Measurements from ENCODE around the gene IQGAP2.

The IQGAP2 gene

DNA sequence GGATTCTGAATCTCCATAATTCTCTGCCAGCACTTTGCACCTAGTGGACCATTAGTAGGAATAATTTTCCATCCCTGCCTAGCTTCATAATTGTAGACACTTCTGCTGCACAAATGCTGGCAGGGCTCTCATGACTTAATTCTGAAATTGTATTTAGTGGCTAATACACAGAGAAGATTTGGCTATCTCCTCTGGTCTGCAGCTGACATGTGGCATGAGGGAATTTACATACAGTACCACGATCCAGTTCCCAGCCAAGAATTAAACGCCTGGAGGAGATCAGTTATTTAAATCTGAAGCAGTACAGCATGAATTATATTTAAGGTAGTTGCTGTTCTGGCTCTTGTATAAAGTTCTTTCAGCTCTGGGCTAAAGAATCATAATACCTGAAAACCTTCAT lies 46.5 kb downstream of the IQGAP2 start:
- DNase-seq (ENCODE audit: low spot score) = no peak

GRCh38 chr5:76450054-76450453 lies 47.0 kb downstream of the IQGAP2 start:
- no peak for DNase-seq (ENCODE audit: low spot score)

GRCh38 chr5:76451031-76451701 lies 48.1 kb downstream of the IQGAP2 start:
- DNase-seq (ENCODE audit: low spot score) = no peak

GRCh38 chr5:76455531-76456133 lies 52.5 kb downstream of the IQGAP2 start:
- DNase-seq (ENCODE audit: low spot score) = no peak

DNA sequence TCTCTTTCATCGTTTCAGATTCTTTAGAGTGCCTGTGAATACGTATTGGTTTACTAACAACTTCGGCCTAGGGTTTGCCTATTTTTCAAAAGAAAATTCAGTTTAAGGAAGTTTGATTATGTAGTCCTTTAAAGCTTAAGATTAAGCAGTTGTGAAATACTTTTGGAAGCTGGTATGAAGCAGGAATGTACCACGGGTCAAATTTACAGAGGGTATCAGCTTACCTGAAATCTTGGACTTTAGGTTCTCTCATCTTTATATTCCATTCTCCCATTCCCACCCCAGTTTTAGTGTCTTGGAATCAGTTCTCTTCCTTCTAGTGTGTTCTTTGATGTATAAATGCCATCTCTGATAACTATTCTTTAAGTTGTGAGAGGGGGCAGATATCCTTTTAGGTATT lies 53.2 kb downstream of the IQGAP2 start:
- DNase-seq (ENCODE audit: low spot score) = no peak

GRCh38 chr5:76457674-76458485 lies 54.8 kb downstream of the IQGAP2 start:
- DNase-seq (ENCODE audit: low spot score) = no peak

DNA sequence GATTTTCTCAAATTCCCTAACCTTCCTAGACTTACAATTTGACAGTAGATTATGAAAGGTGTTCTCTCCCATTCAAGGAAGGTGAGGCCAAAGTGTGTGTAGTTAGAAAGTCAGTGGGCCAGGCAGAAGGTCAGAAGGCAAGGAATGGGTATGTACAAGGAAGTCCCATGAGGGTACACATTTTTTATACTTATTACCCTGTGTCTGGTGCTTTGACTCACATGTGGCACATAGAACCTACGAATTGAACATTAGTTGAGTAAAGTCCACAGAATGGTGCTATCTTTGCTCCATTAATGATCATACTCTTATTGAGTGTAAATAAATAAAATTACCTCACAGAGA lies 55.4 kb downstream of the IQGAP2 start:
- no peak for DNase-seq (ENCODE audit: low spot score)

GRCh38 chr5:76460104-76460503 lies 57.0 kb downstream of the IQGAP2 start:
- no peak for DNase-seq (ENCODE audit: low spot score)

- no peak for DNase-seq (ENCODE audit: low spot score)
Observed at GRCh38 chr5:76462097-76462667, 59.1 kb downstream of the IQGAP2 start.

- no peak for DNase-seq (ENCODE audit: low spot score)
Observed at GRCh38 chr5:76467216-76467615, 64.1 kb downstream of the IQGAP2 start.

GRCh38 chr5:76468635-76469425 lies 65.7 kb downstream of the IQGAP2 start:
- DNase-seq (ENCODE audit: low spot score) = no peak

DNA sequence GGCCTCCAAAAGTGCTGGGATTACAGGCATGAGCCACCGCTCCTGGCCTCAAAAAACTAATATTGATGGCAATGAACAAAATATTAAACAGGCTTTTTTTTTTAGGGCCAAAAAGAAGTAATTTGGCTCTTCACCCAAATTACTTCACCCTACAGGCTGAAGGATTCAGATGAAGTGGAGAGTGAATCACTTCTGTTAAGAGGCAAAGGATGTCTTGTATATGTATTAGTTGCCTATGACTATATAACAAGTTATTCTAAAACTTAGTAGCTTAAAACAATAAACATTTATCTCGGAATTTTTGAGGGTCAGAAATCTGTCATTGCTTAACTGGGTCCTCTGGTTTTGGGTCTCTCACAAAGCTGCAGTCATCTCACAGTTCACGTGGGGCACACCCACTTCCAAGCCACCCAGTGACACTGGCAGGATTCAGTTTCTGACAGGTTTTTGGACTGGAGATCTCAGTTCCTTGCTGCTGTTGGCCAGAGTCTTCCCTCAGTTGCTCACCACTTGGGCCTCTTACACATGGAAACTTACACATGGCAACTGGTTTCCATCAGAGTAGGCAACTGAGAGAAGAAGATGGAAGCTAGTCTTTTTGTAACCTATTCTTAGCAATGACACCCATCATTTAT lies 66.7 kb downstream of the IQGAP2 start:
- DNase-seq (ENCODE audit: low spot score) = no peak

GRCh38 chr5:76470976-76471375 lies 67.9 kb downstream of the IQGAP2 start:
- no peak for DNase-seq (ENCODE audit: low spot score)

- no peak for DNase-seq (ENCODE audit: low spot score)
Observed at GRCh38 chr5:76471406-76471805, 68.3 kb downstream of the IQGAP2 start.

DNA sequence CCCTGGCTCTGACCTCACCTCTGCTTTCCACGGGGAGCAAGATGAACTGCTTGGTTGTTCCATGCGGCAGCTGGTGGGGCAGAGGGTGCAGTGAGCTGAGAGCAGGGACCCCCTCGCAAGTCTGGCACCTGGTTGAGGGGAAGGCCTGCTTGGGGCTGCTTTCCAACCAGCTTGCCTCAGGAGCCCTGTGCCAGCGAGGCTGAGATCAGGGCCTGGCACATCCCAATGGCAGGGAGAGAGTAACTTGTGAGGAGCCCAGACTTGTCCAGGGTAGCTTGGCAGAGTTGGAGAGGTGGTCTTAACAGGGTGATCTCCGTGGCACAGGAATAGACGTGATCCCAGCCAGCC lies 68.9 kb downstream of the IQGAP2 start:
- no peak for DNase-seq (ENCODE audit: low spot score)

DNA sequence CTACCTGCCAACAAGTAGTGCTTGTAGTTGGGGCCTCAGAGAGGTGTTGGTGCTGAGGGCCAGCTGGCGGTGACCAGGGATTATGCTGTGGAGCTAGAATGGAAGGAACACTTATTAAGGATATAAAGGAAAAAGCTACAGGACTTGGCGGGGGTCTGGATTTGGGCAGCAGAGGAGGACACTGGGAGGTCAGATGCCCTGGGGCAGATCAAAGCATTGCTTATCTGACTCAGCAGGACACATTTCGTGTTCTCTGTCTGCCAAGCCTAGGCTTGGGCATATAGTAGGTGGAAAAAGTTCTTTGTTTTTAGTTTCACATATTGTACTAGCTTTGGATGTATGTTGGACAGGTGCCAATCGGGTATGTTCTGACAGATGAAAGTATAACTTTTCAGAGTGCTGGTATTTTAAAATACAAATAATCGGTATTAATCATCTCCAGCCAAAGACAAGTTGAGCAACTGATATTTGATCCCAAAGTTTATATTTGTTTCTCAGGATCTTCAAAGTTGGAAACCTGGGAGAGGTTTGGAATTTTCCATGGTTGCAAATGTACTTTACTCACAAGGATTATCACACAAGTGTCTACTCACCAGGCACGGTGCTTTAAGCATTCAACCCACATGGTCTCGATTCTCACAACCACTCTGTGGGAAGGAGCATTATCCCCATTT lies 69.4 kb downstream of the IQGAP2 start:
- DNase-seq (ENCODE audit: low spot score) = no peak

- DNase-seq (ENCODE audit: low spot score) = no peak
Observed at GRCh38 chr5:76473009-76473336, 69.9 kb downstream of the IQGAP2 start.

DNA sequence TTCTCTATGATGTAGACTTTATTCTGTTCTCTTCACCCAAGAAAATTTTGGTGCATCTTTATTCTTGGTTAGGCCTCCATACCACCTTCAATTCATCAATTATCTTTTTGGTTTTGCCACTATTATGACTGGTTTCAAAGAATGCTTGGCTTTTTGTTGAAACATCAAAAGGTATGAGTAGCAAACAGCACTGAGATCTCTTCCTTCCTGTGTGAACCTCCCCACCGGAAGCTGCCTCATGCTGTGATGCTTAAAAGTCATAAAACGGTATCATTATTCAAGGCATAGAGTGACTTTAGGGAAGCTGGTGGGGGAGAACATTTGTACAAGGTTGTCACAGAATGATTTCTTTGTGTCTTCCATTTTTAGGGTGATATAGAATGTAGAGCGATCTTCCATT lies 70.6 kb downstream of the IQGAP2 start:
- no peak for DNase-seq (ENCODE audit: low spot score)

GRCh38 chr5:76474377-76474776 lies 71.3 kb downstream of the IQGAP2 start:
- no peak for DNase-seq (ENCODE audit: low spot score)

- DNase-seq (ENCODE audit: low spot score) = no peak
Observed at GRCh38 chr5:76475385-76475784, 72.3 kb downstream of the IQGAP2 start.

DNA sequence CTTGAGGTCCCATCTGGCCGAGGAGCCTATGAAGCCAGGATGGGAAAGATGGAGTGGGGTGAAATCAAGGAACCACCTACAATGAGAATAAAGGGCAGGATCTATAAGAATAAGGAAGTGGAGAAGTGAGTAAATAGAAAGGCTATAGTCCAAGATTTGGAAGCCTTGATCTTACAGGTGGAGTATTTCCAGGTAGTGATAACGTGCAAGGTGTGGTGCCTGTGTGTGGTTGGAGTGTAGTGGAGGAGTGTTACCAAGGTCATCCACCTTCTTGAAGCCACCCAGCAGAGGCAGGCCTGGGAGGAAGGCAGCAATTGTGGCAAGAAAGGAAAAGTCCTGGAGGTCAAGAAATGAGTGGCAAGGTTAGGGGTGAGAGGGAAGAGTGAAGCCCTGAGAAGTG lies 72.9 kb downstream of the IQGAP2 start:
- DNase-seq (ENCODE audit: low spot score) = no peak
